Endothelial cell of umbilical vein (primary cell): ENCODE measurements around the gene ASPSCR1.

ENCODE experiments used
- EZH2 ChIP-seq: IDR thresholded peaks from 2 replicates; pipeline ENCODE4 v1.6.1; 2012; ENCODE audit warnings: borderline replicate concordance, low read depth, mild to moderate bottlenecking, moderate library complexity, low read length, inconsistent platforms; ENCODE audit not compliant: severe bottlenecking
- FOS ChIP-seq: IDR thresholded peaks from 2 replicates; pipeline ENCODE4 v1.6.1; 2011; ENCODE audit warnings: mild to moderate bottlenecking, low read length, moderate library complexity, borderline replicate concordance; ENCODE audit not compliant: insufficient read depth
- JUN ChIP-seq: IDR thresholded peaks from 2 replicates; pipeline ENCODE4 v1.6.1; 2011; ENCODE audit warnings: borderline replicate concordance, low read depth; ENCODE audit not compliant: insufficient read length, insufficient read depth
- POLR2A ChIP-seq: IDR thresholded peaks from 2 replicates; pipeline ENCODE4 v1.6.1; 2012; ENCODE audit warnings: low read depth, mild to moderate bottlenecking, control low read depth, low read length

GRCh38 chr17:82012640-82013295, 35.3 kb downstream of the ASPSCR1 start:
- TF ChIP-seq JUN (no peak), POLR2A (no peak), FOS (no peak), EZH2 (no peak)
